Neural cell (in vitro differentiated cells): Measurements from ENCODE around the gene LCORL. TPM values are rescaled to one million over a fixed set of nuclear protein-coding genes. Genes with fewer than 3 reads are reported as not detected.
"Not testable (repeated sequence)": the region's sequence is repeated elsewhere in the genome, so short reads cannot be mapped to it uniquely, and the experiment has no call there.

Experiments
- H2AFZ ChIP-seq: fragments of 200-600, 300-800 bp; sonication (generic), shearing (Covaris generic); 2 replicates; pipeline ENCODE4 v1.6.0; 2014; ENCODE audit warnings: low read depth, mild to moderate bottlenecking, antibody characterized with exemption, low read length, moderate library complexity
- H3F3A ChIP-seq: fragments of 200-600 bp; shearing (Covaris generic); 2 replicates; pipeline ENCODE4 v1.6.1; 2016; ENCODE audit warnings: mild to moderate bottlenecking, moderate library complexity, mixed read lengths, antibody characterized with exemption, low read length; ENCODE audit not compliant: insufficient read depth, poor library complexity, severe bottlenecking
- H3K27ac ChIP-seq: fragments of 200-600, 300-800 bp; sonication (generic), shearing (Covaris generic); 2 replicates; pipeline ENCODE4 v1.5.1; 2014; ENCODE audit warnings: mild to moderate bottlenecking, low read length, moderate library complexity
- H3K27me3 ChIP-seq: fragments of 300-800, 200-600 bp; sonication (generic), shearing (Covaris generic); 2 replicates; pipeline ENCODE4 v1.6.0; 2014; ENCODE audit warnings: mild to moderate bottlenecking, low read depth, low read length, moderate library complexity; ENCODE audit not compliant: insufficient read depth
- H3K36me3 ChIP-seq: fragments of 300-800, 200-600 bp; sonication (generic), shearing (Covaris generic); 2 replicates; pipeline ENCODE4 v1.5.1; 2014; ENCODE audit warnings: mild to moderate bottlenecking, antibody characterized with exemption, low read length, moderate library complexity; ENCODE audit not compliant: insufficient read depth
- H3K4me2 ChIP-seq: fragments of 300-800, 200-600 bp; sonication (generic), shearing (Covaris generic); 2 replicates; pipeline ENCODE4 v1.6.0; 2014; ENCODE audit warnings: mild to moderate bottlenecking, low read length
- H3K4me3 ChIP-seq: fragments of 300-800, 200-600 bp; sonication (generic), shearing (Covaris generic); 2 replicates; pipeline ENCODE4 v1.5.1; 2014; ENCODE audit warnings: mild to moderate bottlenecking, low read length, moderate library complexity
- H3K79me2 ChIP-seq: fragments of 200-600 bp; shearing (Covaris generic); replicated peaks from 2 replicates; pipeline ENCODE4 v1.6.0; 2014; ENCODE audit warnings: mild to moderate bottlenecking, low read length, moderate library complexity; ENCODE audit not compliant: insufficient read depth
- H3K9ac ChIP-seq: fragments of 300-800, 200-600 bp; sonication (generic), shearing (Covaris generic); 2 replicates; pipeline ENCODE4 v1.6.1; 2016; ENCODE audit warnings: mild to moderate bottlenecking, low read length, mixed read lengths
- H3K9me2 ChIP-seq: fragments of 200-600 bp; shearing (Covaris generic); 2 replicates; pipeline ENCODE4 v1.6.1; 2016; ENCODE audit warnings: mild to moderate bottlenecking, low read length, mixed read lengths; ENCODE audit not compliant: insufficient read depth
- H3K9me3 ChIP-seq: fragments of 200-600, 300-800 bp; sonication (generic), shearing (Covaris generic); 2 replicates; pipeline ENCODE4 v1.6.1; 2016; ENCODE audit warnings: mild to moderate bottlenecking, mixed run types, low read length, moderate library complexity, mixed read lengths
- H4K20me1 ChIP-seq: fragments of 200-600 bp; shearing (Covaris generic); 2 replicates; pipeline ENCODE4 v1.6.1; 2016; ENCODE audit warnings: mild to moderate bottlenecking, mixed run types; ENCODE audit not compliant: insufficient read depth
- EP300 ChIP-seq: fragments of 450-650 bp; conservative IDR thresholded peaks from 2 replicates; pipeline ENCODE4 v1.6.1; 2014; ENCODE audit warnings: antibody characterized with exemption, mild to moderate bottlenecking, moderate library complexity; ENCODE audit not compliant: poor library complexity, severe bottlenecking
- EZH2 ChIP-seq: fragments of 200-600, 300-800 bp; shearing (Covaris generic), sonication (generic); IDR thresholded peaks from 2 replicates; pipeline ENCODE4 v1.6.1; 2014; ENCODE audit warnings: antibody characterized with exemption, low read length, borderline replicate concordance, mild to moderate bottlenecking; ENCODE audit not compliant: insufficient read depth, poor library complexity, severe bottlenecking
- MXI1 ChIP-seq: fragments of 450-650 bp; conservative IDR thresholded peaks from 2 replicates; pipeline ENCODE4 v1.6.1; 2014; ENCODE audit warnings: antibody characterized with exemption, mild to moderate bottlenecking; ENCODE audit not compliant: poor library complexity, severe bottlenecking
- POLR2AphosphoS5 ChIP-seq: IDR thresholded peaks from 2 replicates; pipeline ENCODE4 v1.6.1; 2012
- RAD21 ChIP-seq: fragments of 450-650 bp; conservative IDR thresholded peaks from 2 replicates; pipeline ENCODE4 v1.6.1; 2014; ENCODE audit warnings: antibody characterized with exemption, mild to moderate bottlenecking, moderate library complexity
- REST ChIP-seq: IDR thresholded peaks from 2 replicates; pipeline ENCODE4 v1.6.1; 2012; ENCODE audit warnings: borderline replicate concordance
- SMC3 ChIP-seq: fragments of 450-650 bp; conservative IDR thresholded peaks from 2 replicates; pipeline ENCODE4 v1.6.1; 2014; ENCODE audit warnings: antibody characterized with exemption, mild to moderate bottlenecking, moderate library complexity; ENCODE audit not compliant: poor library complexity
- TAF1 ChIP-seq: IDR thresholded peaks from 2 replicates; pipeline ENCODE4 v1.6.1; 2012; ENCODE audit warnings: low read depth
- polyA plus RNA-seq: library from polyadenylated mRNA; depleted of rRNA; stranded (reverse); fragments of >200 nt; gene quantifications from 2 replicates; pipeline ENCODE4 v1.2.3, GENCODE V29; 2014
- TF ChIP-seq, protein P1 (sequence below): fragments of 450-650 bp; IDR thresholded peaks from 2 replicates; pipeline ENCODE4 v1.5.1; 2014; ENCODE audit warnings: antibody characterized with exemption, mild to moderate bottlenecking, moderate library complexity; ENCODE audit not compliant: poor library complexity, severe bottlenecking

Gene LCORL
- polyA plus RNA-seq, 1 donor from 2014 or later: 49.0 TPM

DNA sequence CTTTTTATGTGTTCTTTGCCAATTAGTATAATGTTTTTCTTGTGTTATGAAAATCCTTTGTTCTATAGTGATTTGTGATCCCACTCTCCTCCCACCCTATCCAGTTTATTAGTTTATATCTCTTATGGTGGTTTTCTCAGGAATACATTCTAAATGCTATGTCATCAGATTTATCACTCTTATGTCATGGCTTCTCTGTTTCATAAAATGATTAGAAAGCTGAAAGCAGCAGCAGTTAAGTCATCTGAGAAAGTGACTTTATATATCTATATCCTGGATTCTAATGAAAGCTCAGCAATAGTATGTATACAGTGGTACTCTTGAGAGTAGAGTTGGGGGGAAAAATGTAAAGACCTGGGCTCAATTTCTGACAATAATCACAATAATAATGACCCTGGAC, 169.6 kb downstream of the LCORL start:
- Histone ChIP-seq H3K4me3 (no peak overlapping the region), H3K79me2 (no peaks in the 10 kb centered on the region), H3F3A (no peaks in the 10 kb centered on the region), H3K4me2 (no peak overlapping the region), H2AFZ (no peak overlapping the region), H3K27ac (no peak overlapping the region), H3K36me3 (no peaks in the 10 kb centered on the region), H3K9me2 (no peaks in the 10 kb centered on the region), H3K9ac (no peak overlapping the region), H3K27me3 (no peaks in the 10 kb centered on the region), H3K9me3 (no peaks in the 10 kb centered on the region), H4K20me1 (no peaks in the 10 kb centered on the region)
- TF ChIP-seq POLR2AphosphoS5 (no peak), EZH2 (no peak), REST (no peak), EP300 (no peak), RAD21 (no peak), MXI1 (no peak), SMC3 (no peak), TAF1 (no peak)
- TF ChIP-seq, protein P1, sequence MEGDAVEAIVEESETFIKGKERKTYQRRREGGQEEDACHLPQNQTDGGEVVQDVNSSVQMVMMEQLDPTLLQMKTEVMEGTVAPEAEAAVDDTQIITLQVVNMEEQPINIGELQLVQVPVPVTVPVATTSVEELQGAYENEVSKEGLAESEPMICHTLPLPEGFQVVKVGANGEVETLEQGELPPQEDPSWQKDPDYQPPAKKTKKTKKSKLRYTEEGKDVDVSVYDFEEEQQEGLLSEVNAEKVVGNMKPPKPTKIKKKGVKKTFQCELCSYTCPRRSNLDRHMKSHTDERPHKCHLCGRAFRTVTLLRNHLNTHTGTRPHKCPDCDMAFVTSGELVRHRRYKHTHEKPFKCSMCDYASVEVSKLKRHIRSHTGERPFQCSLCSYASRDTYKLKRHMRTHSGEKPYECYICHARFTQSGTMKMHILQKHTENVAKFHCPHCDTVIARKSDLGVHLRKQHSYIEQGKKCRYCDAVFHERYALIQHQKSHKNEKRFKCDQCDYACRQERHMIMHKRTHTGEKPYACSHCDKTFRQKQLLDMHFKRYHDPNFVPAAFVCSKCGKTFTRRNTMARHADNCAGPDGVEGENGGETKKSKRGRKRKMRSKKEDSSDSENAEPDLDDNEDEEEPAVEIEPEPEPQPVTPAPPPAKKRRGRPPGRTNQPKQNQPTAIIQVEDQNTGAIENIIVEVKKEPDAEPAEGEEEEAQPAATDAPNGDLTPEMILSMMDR: no peak

- not testable (repeated sequence) for H3K9me3 ChIP-seq
These were observed 171.3 kb downstream of the LCORL start for GRCh38 chr4:17850295-17850694.

DNA sequence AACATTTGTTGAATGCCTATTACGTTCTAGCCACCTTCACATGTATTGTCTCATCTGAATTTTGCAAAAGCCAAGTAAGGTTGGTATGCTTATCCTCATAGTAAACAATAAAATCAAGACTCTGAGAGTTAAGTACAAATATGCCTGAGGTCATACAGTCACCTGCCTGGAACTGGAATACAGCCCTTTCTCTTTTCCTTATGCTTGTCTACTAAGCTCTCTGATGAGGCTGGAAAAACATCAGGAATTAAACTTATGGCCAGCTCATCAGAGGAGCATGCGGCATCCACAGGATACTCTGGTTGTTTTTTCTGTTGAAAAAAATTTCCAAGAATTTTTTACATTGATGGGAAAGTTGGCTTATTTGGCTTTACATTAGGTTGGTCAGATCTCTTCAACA, 175.3 kb downstream of the LCORL start:
- H3F3A ChIP-seq: no peaks in the 10 kb centered on the region
- no peaks in the 10 kb centered on the region for H3K79me2 ChIP-seq
- no peaks in the 10 kb centered on the region for H4K20me1 ChIP-seq
- H3K4me3 ChIP-seq: no peak overlapping the region
- no peaks in the 10 kb centered on the region for H3K36me3 ChIP-seq
- H2AFZ ChIP-seq: no peak overlapping the region
- no peak overlapping the region for H3K4me2 ChIP-seq
- H3K27me3 ChIP-seq: no peaks in the 10 kb centered on the region
- H3K27ac ChIP-seq: no peak overlapping the region
- no peaks in the 10 kb centered on the region for H3K9me3 ChIP-seq
- no peak for TF ChIP-seq MXI1
- no peak overlapping the region for H3K9ac ChIP-seq
- no peaks in the 10 kb centered on the region for H3K9me2 ChIP-seq

More at GRCh38 chr4:17850295-17850694, 171.3 kb downstream of the LCORL start:
- H4K20me1 ChIP-seq, H3K4me3 ChIP-seq, H3K36me3 ChIP-seq, H3F3A ChIP-seq, H2AFZ ChIP-seq, H3K9ac ChIP-seq, H3K27me3 ChIP-seq, H3K9me2 ChIP-seq, H3K27ac ChIP-seq, H3K79me2 ChIP-seq, H3K4me2 ChIP-seq: not testable (repeated sequence)
